SK-N-MC (cell line): ENCODE measurements around the gene NTRK2.

ENCODE experiments used
- EZH2 ChIP-seq: fragments of 200-600 bp; sonication (generic); IDR thresholded peaks from one replicate; pipeline ENCODE4 v1.6.1; 2017; ENCODE audit warnings: antibody characterized with exemption
- FOXP2 ChIP-seq: optimal IDR thresholded peaks from 2 replicates; pipeline ENCODE3; 2011; ENCODE audit warnings: mild to moderate bottlenecking, moderate library complexity; ENCODE audit not compliant: insufficient read depth; ENCODE audit errors: extremely low read length, control extremely low read depth
- POLR2AphosphoS5 ChIP-seq: IDR thresholded peaks from 2 replicates; pipeline ENCODE4 v1.6.1; 2012; ENCODE audit warnings: mild to moderate bottlenecking, low read depth, low read length, borderline replicate concordance

DNA sequence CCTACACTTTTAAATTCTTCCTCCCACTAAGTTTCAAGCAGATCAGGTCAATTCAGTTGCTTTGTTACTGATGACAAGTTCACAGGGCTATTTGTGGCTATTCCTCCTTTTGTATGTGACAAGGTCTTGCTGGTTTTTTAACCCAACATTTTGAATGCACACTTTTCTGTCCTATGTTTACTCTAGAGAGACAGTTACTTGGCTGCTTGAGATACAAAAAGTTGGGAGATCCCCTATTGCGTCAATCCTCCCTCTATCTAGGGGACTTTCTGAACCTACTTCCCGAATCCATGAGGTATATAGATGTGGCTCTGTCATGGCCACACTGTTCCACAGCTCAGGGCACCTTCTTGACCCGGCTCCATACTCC, 386.7 kb downstream of the NTRK2 start:
- TF ChIP-seq EZH2: no peak
- no peak for TF ChIP-seq POLR2AphosphoS5
- no peak for TF ChIP-seq FOXP2
